GM21526 (cell line): Measurements from ENCODE around the gene S100G.
"Not testable (repeated sequence)": the region's sequence is repeated elsewhere in the genome, so short reads cannot be mapped to it uniquely, and the experiment has no call there.

Experiments
- ATAC-seq: cut with Tn5 transposase; IDR thresholded peaks from one replicate; pipeline ENCODE4 v1.9.1; 2021; ENCODE audit warnings: moderate library complexity; ENCODE audit not compliant: unreplicated experiment, low FRiP score

Gene S100G, protein sequence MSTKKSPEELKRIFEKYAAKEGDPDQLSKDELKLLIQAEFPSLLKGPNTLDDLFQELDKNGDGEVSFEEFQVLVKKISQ

DNA sequence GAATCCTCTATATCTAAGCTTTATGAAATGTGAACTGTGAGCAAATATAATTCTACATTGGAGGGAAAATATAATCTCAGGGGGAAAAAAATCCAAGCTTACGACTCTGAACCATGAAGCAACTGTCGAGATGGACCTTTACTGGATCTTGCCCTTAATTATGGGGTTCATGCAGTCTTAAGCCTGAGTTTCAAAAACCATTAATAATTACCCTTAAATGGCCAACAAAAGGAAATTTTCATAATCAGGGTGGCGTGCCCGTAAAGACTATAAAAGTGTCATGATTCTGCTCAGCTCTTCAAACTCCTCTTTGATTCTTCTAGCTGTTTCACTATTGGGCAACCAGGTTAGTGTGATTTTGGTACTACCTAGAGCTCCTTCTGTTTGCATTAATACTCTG, at the start of gene S100G:
TSS of gene S100G (plus strand) at position 301 of the 400 bp plus-strand sequence. CDS start 849 bp downstream, outside the sequence.
- no peak for ATAC-seq

DNA sequence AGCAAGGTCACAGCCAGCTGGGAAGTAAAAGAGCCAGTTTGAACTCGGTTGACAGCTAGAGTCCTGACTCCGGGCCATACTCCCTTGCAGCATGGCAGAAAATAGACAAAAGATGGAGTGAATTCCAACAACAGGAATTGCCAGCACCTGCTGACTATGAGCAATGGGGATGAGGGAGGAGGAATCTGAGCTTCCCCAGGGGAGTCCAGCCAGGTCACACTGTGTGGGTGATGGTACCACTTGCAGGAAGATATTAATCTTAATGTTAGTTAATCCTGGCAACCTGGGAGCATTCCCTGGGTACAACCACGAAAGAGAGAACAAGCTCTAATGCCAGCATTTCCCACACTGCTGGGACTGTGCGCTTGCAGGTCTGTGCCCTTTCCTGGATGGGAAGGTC, 48.1 kb upstream of the S100G start:
- ATAC-seq = no peak

DNA sequence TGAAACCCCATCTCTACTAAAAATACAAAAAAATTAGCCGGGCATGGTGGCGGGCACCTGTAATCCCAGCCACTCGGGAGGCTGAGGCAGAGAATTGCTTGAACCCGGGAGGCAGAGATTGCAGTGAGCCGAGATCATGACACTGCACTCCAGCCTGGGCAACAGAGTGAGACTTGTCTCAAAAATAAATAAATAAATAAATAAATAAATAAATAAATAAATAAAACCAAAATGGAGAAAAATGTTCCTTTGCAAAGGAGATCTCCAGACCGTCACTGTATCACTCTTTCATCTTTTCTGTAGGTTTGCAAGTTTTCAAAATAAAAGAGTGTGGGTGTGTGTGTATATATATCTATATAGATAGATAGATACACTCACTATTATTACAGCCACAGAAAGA, 46.7 kb upstream of the S100G start:
- not testable (repeated sequence) for ATAC-seq

DNA sequence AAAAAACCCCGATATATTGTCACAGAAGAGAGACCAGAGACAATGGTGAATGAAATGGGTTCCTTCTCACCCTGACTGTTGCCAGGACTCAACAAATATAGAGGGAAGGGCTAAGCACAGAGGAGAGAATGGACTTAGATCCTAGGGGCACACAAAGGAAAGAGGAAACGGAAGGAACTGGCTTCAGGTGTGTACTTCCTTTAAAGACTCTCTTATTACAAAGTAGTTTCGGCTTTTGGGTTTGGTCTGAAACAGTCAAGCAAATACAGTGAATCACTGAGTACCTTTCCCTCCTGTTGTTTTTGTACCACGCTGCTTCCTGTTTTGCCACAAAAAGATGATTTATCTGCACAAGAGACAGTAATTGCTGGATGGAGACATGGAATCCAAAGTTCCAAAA, 46.1 kb upstream of the S100G start:
- no peak for ATAC-seq

DNA sequence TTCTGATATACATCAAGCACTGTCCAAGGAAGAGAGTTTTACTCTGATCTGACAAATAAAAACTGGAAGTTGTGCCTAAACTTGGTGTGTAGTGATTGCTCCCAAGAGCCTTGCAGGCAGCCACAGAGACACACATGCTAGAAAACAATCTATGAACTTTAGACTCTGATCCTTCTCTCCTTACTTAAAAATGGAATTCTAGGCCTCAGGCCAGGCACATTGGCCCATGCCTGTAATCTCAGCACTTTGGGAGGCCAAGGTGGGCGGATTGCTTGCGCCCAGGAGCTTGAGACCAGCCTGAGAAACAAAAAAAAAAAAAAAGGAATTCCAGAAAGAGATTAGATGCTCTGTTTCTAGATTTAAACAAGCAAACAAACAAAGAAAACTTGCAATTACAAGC, 45.6 kb upstream of the S100G start:
- no peak for ATAC-seq

DNA sequence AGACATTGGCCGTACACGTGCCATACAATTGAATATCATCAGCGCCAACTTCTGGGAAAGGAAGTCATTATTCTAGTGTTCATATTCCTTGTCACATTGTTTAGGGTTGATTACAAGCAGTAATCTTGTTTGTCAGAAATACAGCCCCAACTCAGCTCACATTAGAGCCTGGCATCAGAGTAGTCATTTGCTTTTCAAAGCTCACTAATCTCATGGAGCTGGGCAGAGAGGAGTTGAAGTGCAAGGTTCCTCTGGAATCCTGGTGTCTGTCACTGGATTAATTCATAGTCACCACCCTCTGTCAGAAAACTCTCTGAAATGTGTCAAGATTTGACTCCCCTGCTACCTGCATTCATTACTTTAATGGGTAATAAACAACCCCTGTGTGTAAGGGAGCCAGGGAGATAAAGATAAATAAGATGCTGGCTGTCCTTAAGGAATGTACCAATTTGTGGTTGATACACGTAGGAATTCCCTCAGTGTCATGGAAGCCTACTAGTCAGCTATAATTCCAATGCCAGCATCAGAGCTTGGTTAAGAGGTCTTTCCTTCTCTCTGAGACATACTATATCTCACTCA, 43.7 kb upstream of the S100G start:
- no peak for ATAC-seq

DNA sequence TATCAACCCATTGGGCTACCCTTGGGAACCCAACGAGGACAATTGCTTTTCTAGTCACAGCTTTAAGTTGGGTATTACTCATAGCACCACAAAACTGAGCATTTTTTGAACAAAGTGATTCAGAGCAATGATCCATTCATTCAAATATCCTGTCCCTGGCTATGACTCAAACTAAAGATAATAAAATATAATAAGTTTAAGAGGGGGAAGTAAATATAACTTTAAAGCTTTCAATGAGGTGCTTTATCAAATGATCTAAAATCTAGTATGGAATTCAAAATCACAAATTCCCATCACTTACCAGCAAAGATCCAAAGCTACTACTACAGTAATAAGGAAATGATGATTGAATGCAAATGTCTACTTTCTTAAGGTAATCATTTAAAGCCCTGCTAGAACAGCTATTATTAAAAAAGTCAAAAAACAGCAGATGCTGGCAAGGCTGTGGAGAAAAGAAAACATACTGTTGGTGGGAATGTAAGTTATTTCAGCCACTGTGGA, 39.8 kb upstream of the S100G start:
- no peak for ATAC-seq

DNA sequence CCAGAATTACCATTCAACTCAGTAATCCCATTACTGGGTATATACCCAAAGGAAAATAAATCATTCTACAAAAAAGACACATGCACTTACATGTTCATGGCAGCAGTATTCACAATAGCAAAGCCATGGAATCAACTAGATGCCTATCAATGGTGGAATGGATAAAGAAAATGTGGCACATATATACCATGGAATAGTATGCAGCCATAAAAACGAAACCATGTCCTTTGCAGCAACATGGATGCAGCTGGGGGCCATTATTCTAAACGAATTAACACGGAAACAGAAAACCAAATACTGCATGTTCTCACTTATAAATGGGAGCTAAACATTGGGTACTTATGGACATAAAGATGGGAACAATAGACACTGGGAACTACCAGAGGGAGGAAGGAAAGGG, 39.3 kb upstream of the S100G start:
- not testable (repeated sequence) for ATAC-seq

DNA sequence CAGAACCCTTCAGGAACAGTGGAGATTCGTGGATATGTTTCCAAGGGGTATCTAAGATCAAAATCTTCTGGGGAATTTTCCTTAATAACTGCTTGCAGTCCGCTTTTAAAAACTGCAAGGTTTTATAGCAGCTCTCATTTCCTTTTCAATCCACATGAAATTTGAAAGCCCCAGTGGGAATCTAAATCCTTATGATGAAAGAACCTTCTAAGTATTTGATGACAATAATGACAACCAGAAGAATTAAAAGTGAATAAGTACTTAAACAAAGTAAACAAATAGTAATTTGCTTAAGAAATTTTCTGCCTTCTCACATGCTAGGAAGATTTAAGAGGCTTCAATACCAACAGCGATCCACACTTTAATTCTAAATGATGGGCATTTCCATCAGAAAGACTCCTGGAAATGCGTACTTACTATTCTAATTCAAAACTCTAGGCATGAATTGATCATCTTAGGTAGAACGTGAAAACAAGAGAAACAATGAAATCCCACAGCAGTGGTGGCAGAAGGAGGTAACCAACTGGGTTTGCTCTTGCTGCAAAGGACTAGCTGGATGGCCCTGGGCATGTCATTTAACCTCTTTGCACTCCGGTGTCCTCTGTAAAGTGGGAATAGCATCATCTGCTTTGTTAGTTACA, 37.6 kb upstream of the S100G start:
- no peak for ATAC-seq

DNA sequence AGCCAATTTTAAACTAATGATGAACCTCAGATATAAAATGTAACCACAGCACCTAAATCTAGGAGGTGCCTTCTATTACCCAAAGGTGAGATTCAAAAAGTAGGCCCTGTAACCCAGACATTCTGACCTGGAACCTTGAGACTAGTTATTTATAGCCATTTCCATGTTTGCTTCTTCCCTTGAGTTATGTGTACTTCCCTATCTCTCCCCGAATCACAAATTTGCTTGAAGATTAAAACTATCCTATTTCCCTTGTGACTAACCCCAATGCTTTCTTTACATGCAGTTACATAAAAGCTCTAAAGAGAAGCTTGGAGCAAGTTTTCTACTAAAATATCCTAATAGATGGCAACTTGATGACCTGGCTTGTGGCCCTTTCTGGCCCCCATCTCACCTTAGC, 32.6 kb upstream of the S100G start:
- ATAC-seq = no peak

DNA sequence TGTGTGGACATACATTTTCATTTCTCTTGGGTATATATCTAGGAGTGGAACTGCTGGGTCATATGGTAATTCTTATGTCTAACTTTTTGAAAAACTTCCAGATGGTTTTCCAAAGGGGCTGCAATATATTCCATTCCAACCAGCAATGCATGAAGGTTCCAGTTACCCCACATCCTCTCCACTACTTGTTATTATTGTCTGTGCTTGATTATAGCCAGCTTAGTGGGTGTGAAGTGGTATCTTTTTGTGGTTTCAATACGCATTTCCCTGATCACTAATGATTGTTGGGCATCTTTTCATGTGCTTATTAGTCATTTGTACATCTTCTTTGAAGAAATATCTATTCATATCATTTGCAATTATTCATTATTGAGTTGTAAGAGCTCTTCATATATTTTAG, 31.5 kb upstream of the S100G start:
- no peak for ATAC-seq

DNA sequence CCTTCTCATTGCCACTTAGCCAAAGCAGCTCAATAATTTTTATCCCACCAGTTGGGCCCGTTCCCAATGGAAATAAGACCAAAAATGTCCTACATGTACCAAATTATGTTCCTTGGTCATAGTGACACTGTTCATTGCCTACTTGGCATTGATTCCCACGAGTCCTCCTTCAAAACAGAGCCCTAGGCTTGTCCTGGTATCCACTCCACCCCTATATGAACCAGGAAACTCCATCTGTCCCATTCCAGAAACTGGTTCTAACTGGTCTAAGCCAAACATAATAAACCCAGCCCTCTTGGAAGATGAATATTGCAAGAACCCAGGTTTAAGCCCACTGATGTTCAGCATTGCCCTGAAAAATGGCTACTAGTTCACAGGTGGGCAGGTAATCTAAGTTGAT, 30.9 kb upstream of the S100G start:
- ATAC-seq = no peak

DNA sequence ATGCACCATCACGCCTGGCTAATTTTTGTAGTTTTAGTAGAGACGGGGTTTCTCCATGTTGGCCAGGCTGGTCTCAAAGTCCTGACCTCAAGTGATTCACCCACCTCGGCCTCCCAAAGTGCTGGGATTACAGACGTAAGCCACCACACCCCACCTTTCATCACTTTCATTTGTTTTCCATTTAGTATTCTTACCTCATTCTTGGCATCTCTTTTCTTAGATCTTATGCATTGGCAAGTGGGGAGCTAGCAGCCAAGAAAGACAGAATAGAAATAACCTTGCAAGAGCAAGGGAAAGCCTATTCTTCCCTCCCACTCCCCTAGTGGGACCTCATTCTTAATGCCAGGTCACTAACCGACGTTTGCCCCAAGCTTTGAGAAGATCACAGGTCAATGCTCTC, 21.4 kb upstream of the S100G start:
- not testable (repeated sequence) for ATAC-seq

DNA sequence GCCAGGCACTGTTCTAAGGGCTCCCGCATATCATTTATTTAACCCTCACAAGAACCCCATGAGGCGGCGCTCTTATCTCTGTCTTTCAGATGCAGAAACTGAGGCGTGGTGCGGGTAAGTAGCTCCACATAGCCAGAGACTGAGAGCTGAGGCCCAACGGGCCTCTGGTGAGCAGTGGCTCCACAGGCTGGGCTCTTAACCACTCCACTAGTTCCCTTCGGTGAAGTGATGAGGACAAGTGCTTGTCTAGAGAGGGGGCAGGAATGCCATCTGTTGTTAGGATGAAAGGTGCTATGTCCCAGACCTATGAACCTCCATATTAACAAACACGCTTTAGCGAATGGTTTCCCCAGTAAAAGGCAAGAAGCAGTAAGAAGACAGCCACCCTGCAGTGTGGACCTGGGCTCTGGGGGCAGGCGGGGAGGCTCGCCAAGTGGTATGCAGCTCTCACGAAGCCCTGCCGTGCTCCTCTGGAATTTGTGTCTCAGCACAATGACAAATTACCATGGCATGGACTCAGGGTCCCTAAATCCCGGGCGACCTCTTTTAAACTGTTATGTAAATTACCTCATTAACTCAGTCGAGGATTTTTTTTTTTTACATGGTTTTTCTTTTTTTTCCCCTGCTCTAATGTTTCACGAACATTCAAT, 20.9 kb upstream of the S100G start:
- no peak for ATAC-seq

DNA sequence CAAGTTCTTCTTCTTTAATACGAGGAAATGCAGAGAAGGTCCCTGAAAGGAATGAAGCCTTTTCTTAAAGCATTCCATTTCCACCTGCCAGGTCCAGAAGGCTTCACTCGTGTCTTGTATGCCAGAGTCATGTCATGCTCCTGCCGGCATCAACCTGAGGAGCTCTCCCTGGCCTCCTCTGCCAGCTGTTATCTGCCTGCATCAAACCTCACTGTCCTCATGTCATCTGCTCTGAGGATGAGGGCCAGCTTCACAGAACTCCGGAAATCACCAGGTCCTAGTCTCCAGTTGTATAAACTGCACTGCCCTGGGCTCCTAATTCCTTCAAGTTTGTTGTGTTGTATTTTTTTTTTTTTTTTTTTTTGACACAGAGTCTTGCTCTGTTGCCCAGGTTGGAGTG, 20.0 kb upstream of the S100G start:
- ATAC-seq = no peak

DNA sequence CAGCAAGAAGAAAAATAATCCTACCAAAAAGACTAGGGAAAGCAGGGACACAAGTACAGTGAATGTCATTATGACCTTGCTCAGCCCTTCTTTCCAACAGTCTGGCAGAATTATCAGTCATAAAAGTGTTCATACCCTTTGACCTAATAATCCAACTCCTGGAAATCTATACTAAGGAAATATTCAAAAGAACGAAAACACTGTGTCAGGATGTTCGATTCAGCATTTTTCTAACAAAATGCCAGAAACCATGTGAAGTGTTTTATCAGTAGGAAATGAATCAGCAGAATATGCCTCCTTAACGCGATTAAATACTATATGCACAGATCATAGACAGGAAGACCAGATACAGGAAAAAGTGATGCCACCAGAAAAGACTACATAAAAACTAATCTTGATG, 16.2 kb upstream of the S100G start:
- ATAC-seq = no peak

DNA sequence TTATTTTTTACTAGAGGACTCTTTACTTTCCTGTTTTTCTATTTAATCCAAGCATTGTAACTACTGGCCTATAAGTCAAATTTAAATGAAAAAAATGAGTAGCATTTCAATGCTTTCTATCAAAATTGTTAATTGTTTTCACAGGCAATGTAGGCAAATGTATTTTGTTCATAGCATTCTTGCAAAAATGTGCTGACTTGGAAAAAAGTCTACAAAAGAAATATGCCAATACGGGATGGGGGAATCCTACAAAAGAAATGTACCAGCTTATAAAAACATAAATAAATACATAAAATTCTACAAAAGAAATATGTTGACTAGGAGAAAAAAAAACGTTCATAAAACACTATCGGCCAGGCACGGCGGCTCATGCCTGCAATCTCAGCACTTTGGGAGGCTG, 14.9 kb upstream of the S100G start:
- no peak for ATAC-seq

DNA sequence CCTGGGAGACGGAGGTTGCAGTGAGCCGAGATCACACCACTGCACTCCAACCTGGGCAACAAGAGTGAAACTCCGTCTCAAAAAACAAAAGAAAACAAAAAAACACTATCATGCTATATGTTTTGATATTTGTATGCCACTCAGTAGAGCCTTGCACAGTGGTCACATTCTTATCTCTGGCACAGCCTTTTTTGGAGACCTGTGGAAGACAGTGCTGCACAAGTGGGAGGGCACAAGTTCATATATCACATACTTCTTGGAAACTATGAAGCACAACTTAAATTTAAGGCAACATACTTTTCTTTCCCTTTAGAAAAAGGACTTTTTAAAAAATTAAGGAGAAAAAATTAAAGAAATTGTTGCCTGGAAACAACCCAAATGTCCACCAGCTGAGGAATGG, 14.4 kb upstream of the S100G start:
- no peak for ATAC-seq

DNA sequence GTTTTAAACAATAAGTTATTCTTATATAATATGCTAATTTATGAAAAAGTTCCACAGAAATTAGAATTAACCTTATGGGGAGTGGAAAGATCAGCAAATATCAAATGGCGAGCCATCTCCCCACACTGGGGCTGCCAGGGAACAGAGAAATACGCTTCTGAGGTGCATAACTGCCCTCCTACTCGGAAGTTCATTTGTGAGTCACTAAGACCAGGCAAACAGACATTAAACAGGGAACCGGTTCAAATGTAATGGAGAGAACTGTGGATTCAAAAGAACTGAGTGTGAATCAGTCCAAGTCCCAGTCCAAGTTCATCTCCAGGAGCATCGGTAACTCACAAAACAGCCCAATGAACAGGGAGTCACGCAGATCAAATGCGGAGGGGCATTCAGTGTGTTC, 11.4 kb upstream of the S100G start:
- ATAC-seq = no peak

DNA sequence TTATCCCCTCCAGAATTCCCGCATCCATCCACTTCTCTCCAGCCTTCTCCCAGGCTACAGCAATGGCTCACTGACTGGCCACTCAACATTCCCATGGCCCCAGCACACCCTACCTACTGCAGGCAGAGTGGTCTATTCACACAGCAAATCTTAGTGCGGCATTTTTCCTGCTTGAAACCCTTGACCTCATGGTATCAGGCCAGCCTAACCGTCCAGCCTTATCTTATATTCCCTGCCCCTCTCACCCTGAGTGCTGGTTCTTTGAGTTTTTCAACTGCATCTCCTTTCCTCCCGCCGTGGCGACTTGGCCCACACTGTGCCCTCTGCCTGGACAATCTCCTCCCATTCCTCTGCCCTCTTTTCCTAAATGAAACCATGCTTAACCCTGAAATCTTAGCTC, 10.0 kb upstream of the S100G start:
- no peak for ATAC-seq

DNA sequence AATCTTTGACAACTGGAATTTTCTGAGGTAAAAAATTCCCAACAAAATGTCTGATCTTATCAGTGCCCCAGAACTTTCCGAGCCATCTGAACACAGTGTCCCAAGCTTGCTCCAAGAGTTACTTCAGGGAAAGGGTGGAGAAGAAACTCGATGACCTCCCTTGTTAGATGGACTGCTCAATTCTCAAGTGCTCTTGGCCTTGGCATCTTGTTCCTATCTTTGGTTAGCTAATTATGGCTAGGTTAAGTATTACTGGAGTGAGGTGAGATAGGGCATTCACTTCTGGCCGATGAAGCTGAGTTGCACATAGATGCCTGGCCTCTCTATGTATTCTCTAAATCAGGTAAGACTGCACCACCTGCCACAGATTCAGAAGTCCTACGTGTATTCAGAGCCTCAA, 9.1 kb upstream of the S100G start:
- ATAC-seq = no peak

DNA sequence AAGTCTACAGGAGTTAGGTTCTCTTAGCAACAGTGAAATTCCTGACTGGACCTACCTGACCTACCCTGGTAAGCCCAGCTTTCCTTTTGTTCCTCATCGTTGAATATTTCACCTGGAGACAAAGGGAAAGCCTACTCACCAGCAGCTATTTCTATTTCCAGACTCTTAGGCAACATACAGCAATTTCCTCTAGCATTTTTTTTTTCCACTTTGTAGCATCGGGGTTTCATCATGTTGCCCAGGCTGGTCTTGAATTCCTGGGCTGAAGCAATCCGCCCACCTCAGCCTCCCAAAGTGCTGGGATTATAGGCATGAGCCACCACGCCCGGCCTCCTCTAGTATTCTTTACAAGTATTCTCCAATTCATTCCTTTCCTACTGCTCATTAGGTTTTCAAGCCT, 6.8 kb upstream of the S100G start:
- no peak for ATAC-seq
